HG03095 (cell line): Measurements from ENCODE around the gene ZIC4.

Experiments
- ATAC-seq: cut with Tn5 transposase; IDR thresholded peaks from one replicate; pipeline ENCODE4 v1.9.1; 2021; ENCODE audit warnings: moderate library complexity; ENCODE audit not compliant: unreplicated experiment

Gene ZIC4

GRCh38 chr3:147406028-147406931 lies at the start of gene ZIC4:
Gene ZIC4 (minus strand): TSS chr3:147406543. CDS start chr3:147402797, 3,746 bp downstream.
- ATAC-seq, result no peak

- no peak for ATAC-seq
Observed at GRCh38 chr3:147449669-147450068, 43.3 kb upstream of the ZIC4 start.

GRCh38 chr3:147447224-147447623 lies 40.9 kb upstream of the ZIC4 start:
- ATAC-seq, result no peak

- ATAC-seq, result no peak
Observed at GRCh38 chr3:147431751-147432150, 25.4 kb upstream of the ZIC4 start.

GRCh38 chr3:147428754-147429153 lies 22.4 kb upstream of the ZIC4 start:
- no peak for ATAC-seq

- ATAC-seq, result no peak
Observed at GRCh38 chr3:147428326-147428725, 22.0 kb upstream of the ZIC4 start.

- no peak for ATAC-seq
Observed at GRCh38 chr3:147427746-147428145, 21.4 kb upstream of the ZIC4 start.

GRCh38 chr3:147426931-147427330 lies 20.6 kb upstream of the ZIC4 start:
- no peak for ATAC-seq

GRCh38 chr3:147425388-147425850 lies 19.1 kb upstream of the ZIC4 start:
- no peak for ATAC-seq

- ATAC-seq, result no peak
Observed at GRCh38 chr3:147424581-147425387, 18.4 kb upstream of the ZIC4 start.

GRCh38 chr3:147423798-147424580 lies 17.6 kb upstream of the ZIC4 start:
- ATAC-seq, result no peak

GRCh38 chr3:147423537-147423797 lies 17.1 kb upstream of the ZIC4 start:
- ATAC-seq, result no peak

- ATAC-seq, result no peak
Observed at GRCh38 chr3:147422601-147423536, 16.5 kb upstream of the ZIC4 start.

GRCh38 chr3:147422196-147422595 lies 15.9 kb upstream of the ZIC4 start:
- no peak for ATAC-seq

- ATAC-seq, result no peak
Observed at GRCh38 chr3:147421184-147421912, 15.0 kb upstream of the ZIC4 start.

GRCh38 chr3:147420353-147421183 lies 14.2 kb upstream of the ZIC4 start:
- ATAC-seq, result no peak

GRCh38 chr3:147419781-147420224 lies 13.5 kb upstream of the ZIC4 start:
- ATAC-seq, result no peak
